ENCODE data around the gene FBXW10B.
"Not testable (repeated sequence)": the region's sequence is repeated elsewhere in the genome, so short reads cannot be mapped to it uniquely, and the experiment has no call there.

The FBXW10B gene

DNA sequence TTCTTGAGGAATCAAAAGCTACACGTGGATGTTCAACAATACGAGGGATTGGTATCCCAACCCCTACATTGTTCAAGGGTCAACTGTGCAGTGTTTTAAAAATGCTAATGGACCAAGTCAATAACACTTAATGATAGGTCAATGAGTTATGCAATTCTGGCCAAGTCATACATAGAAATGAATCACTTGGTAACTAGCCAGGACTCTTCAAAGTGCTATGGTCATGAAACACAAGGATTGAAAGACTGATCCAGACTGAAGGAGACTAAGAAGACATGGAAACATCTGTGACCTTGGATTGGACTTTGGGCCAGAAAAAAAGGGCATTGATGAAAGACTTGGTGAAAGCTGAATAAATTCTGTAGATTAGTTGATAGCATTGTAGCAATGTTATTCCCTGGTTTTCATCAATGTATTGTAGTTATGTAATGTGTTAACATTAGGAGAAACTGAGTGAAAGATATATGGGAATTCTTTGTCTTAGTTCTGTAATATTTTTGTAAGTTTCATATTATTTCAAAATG lies 11.5 kb upstream of the FBXW10B start:
- not testable (repeated sequence) for H3K9me2 ChIP-seq (replicated peaks; ENCODE audit: control insufficient read depth, low read length); H4K20me1 ChIP-seq (ENCODE audit: control insufficient read depth, insufficient read depth, low read depth, low read length); H3F3A ChIP-seq (ENCODE audit: control insufficient read depth, insufficient read depth); H3K4me3 ChIP-seq (ENCODE audit: low read length); H3K27me3 ChIP-seq (ENCODE audit: control insufficient read depth, low read length); H3K36me3 ChIP-seq (ENCODE audit: control insufficient read depth, low read length); H3K79me2 ChIP-seq (ENCODE audit: control insufficient read depth, low read length); H3K4me1 ChIP-seq (ENCODE audit: control insufficient read depth, low read length); H3K4me2 ChIP-seq (ENCODE audit: low read length); H3K27ac ChIP-seq (ENCODE audit: low read depth, low read length); H3K9me3 ChIP-seq (ENCODE audit: control insufficient read depth, insufficient read depth, low read length)

- H3K27ac ChIP-seq (ENCODE audit: low read depth, low read length); H3K79me2 ChIP-seq (ENCODE audit: control insufficient read depth, low read length); H3K4me2 ChIP-seq (ENCODE audit: low read length); H3K27me3 ChIP-seq (ENCODE audit: control insufficient read depth, low read length); H3F3A ChIP-seq (ENCODE audit: control insufficient read depth, insufficient read depth); H3K9me3 ChIP-seq (ENCODE audit: control insufficient read depth, insufficient read depth, low read length); H3K4me3 ChIP-seq (ENCODE audit: low read length); H3K36me3 ChIP-seq (ENCODE audit: control insufficient read depth, low read length); H3K9me2 ChIP-seq (replicated peaks; ENCODE audit: control insufficient read depth, low read length); H3K4me1 ChIP-seq (ENCODE audit: control insufficient read depth, low read length); H4K20me1 ChIP-seq (ENCODE audit: control insufficient read depth, insufficient read depth, low read depth, low read length): not testable (repeated sequence)
Measured at GRCh38 chr17:15629991-15630390, 10.5 kb upstream of the FBXW10B start.

DNA sequence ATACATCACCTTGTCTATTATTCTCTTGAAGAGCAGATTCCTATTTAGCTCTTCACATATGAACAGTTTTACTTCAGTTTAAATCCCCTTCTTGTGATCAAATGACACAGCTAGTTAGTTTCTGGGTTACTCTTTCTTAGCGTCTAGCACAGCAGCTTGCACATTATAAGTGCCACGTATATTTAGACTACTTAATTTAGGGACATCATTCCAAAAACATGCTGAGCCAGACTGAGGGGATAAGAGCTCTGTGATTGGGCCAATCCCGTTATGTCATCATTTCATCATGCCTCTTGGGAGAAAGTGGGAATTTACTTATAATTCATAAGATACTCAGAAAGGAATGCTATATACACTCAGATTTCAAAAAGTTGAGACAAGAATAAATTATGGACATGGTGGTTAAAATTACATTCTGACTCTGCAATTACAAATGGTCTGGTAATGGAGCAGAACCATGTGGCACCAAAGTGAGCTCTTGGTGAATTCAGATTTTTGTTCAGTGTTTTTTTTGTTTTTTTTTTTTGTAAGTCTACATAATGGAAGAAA lies 4.2 kb upstream of the FBXW10B start:
- not testable (repeated sequence) for H3K27ac ChIP-seq (ENCODE audit: low read depth, low read length); H3K4me3 ChIP-seq (ENCODE audit: low read length); H3K9me2 ChIP-seq (replicated peaks; ENCODE audit: control insufficient read depth, low read length); H3F3A ChIP-seq (ENCODE audit: control insufficient read depth, insufficient read depth); H3K9me3 ChIP-seq (ENCODE audit: control insufficient read depth, insufficient read depth, low read length); H3K79me2 ChIP-seq (ENCODE audit: control insufficient read depth, low read length); H3K36me3 ChIP-seq (ENCODE audit: control insufficient read depth, low read length); H4K20me1 ChIP-seq (ENCODE audit: control insufficient read depth, insufficient read depth, low read depth, low read length); H3K27me3 ChIP-seq (ENCODE audit: control insufficient read depth, low read length); H3K4me2 ChIP-seq (ENCODE audit: low read length); H3K4me1 ChIP-seq (ENCODE audit: control insufficient read depth, low read length)

DNA sequence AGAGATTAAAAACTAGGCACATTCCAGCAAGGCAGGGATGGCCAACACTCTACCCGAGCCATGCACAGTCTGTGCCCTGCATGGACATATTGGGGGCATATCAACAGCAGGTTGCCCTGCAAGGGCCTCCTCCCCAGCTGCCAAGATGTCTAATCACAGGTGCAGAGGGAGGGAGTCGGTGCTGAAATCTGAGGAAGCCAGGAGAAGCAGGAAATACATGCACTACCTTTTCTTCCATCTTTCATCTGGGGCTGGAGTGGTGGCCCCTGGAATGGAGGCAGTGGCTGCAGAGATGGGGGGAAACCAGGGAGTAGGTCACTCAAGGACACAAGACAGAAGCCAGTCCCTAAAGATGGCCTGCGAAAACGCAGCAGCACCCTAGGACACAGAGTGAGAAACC lies 3.8 kb upstream of the FBXW10B start:
- not testable (repeated sequence) for H3K4me3 ChIP-seq (ENCODE audit: low read length); H3K27me3 ChIP-seq (ENCODE audit: control insufficient read depth, low read length)

DNA sequence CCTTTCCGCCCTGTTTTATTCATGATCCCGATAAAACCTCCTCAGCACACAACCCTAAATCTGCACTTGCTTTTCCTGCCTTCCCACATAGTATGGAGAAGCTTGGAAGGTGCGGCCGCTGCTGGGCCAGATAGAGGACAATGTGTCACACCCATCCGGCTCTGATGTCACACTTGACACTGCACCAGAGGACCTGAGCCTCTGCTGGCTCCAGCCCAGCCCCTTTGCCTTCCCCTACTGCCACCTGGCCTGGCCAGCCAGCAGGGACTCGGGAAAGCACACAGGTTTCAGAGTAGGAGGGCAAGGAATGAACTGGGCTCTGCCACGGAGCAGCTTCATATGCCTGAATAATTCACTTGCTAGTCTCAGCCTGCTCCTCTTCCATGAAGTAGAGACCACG lies 2.6 kb upstream of the FBXW10B start:
- H3K9me3 ChIP-seq (ENCODE audit: control insufficient read depth, insufficient read depth, low read length); H3K4me2 ChIP-seq (ENCODE audit: low read length); H3K27ac ChIP-seq (ENCODE audit: low read depth, low read length); H3K27me3 ChIP-seq (ENCODE audit: control insufficient read depth, low read length); H3K36me3 ChIP-seq (ENCODE audit: control insufficient read depth, low read length); H3K79me2 ChIP-seq (ENCODE audit: control insufficient read depth, low read length); H3F3A ChIP-seq (ENCODE audit: control insufficient read depth, insufficient read depth); H3K4me3 ChIP-seq (ENCODE audit: low read length); H4K20me1 ChIP-seq (ENCODE audit: control insufficient read depth, insufficient read depth, low read depth, low read length); H3K4me1 ChIP-seq (ENCODE audit: control insufficient read depth, low read length); H3K9me2 ChIP-seq (replicated peaks; ENCODE audit: control insufficient read depth, low read length): not testable (repeated sequence)

More for the DNA sequence above, 3.8 kb upstream of the FBXW10B start:
- H3F3A ChIP-seq (ENCODE audit: control insufficient read depth, insufficient read depth); H3K9me3 ChIP-seq (ENCODE audit: control insufficient read depth, insufficient read depth, low read length); H4K20me1 ChIP-seq (ENCODE audit: control insufficient read depth, insufficient read depth, low read depth, low read length); H3K4me1 ChIP-seq (ENCODE audit: control insufficient read depth, low read length); H3K79me2 ChIP-seq (ENCODE audit: control insufficient read depth, low read length); H3K4me2 ChIP-seq (ENCODE audit: low read length); H3K9me2 ChIP-seq (replicated peaks; ENCODE audit: control insufficient read depth, low read length); H3K27ac ChIP-seq (ENCODE audit: low read depth, low read length); H3K36me3 ChIP-seq (ENCODE audit: control insufficient read depth, low read length): not testable (repeated sequence)

DNA sequence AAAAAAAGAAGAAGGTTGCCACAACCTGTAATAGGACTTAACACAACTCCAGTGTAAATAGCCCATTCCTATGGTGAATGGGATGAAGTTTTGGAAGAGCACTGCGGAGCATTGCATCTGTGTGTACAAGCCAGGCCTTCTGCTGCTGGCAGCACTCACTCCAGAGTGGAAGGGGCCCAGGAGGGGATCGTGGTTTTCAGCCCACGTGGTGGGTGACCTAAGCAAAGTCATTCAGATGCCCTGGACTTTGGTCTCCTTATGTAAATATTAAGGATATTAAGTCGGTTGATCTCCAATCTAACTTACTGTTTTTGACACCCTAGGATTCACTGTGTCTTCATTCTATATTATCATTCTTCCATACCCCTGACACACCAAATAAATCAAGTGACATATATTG lies 2.7 kb downstream of the FBXW10B start:
- H3K4me3 ChIP-seq (ENCODE audit: low read length); H3K4me1 ChIP-seq (ENCODE audit: control insufficient read depth, low read length); H3K79me2 ChIP-seq (ENCODE audit: control insufficient read depth, low read length); H3F3A ChIP-seq (ENCODE audit: control insufficient read depth, insufficient read depth); H3K27ac ChIP-seq (ENCODE audit: low read depth, low read length); H4K20me1 ChIP-seq (ENCODE audit: control insufficient read depth, insufficient read depth, low read depth, low read length); H3K36me3 ChIP-seq (ENCODE audit: control insufficient read depth, low read length); H3K9me2 ChIP-seq (replicated peaks; ENCODE audit: control insufficient read depth, low read length); H3K9me3 ChIP-seq (ENCODE audit: control insufficient read depth, insufficient read depth, low read length); H3K27me3 ChIP-seq (ENCODE audit: control insufficient read depth, low read length); H3K4me2 ChIP-seq (ENCODE audit: low read length): not testable (repeated sequence)

DNA sequence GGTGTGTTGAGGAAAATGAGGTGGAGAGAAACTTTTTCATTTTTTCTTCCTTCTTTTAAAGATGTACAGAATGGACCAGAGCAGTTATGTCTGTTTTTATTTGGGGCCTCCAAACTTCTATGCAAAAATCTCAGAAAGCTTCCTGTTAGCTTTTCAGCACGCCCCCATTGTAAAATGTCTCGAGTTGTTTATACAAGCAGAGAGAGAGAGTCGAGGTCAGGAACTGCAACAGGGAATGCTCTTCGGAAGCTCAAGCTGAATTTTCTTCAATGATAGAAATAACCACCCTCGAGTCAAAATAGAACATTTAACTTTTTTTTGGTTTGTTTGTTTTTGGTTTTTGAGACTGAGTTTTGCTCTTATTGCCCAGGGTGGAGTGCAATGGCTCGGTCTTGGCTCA lies 3.7 kb downstream of the FBXW10B start:
- H3K4me2 ChIP-seq (ENCODE audit: low read length); H3F3A ChIP-seq (ENCODE audit: control insufficient read depth, insufficient read depth); H4K20me1 ChIP-seq (ENCODE audit: control insufficient read depth, insufficient read depth, low read depth, low read length); H3K79me2 ChIP-seq (ENCODE audit: control insufficient read depth, low read length); H3K36me3 ChIP-seq (ENCODE audit: control insufficient read depth, low read length); H3K4me1 ChIP-seq (ENCODE audit: control insufficient read depth, low read length); H3K27ac ChIP-seq (ENCODE audit: low read depth, low read length); H3K4me3 ChIP-seq (ENCODE audit: low read length); H3K9me2 ChIP-seq (replicated peaks; ENCODE audit: control insufficient read depth, low read length); H3K9me3 ChIP-seq (ENCODE audit: control insufficient read depth, insufficient read depth, low read length); H3K27me3 ChIP-seq (ENCODE audit: control insufficient read depth, low read length): not testable (repeated sequence)

GRCh38 chr17:15613111-15613510 lies 6.4 kb downstream of the FBXW10B start:
- H3K27ac ChIP-seq (ENCODE audit: low read depth, low read length); H3K27me3 ChIP-seq (ENCODE audit: control insufficient read depth, low read length); H3K79me2 ChIP-seq (ENCODE audit: control insufficient read depth, low read length); H3F3A ChIP-seq (ENCODE audit: control insufficient read depth, insufficient read depth); H3K4me3 ChIP-seq (ENCODE audit: low read length); H3K9me2 ChIP-seq (replicated peaks; ENCODE audit: control insufficient read depth, low read length); H3K36me3 ChIP-seq (ENCODE audit: control insufficient read depth, low read length); H3K9me3 ChIP-seq (ENCODE audit: control insufficient read depth, insufficient read depth, low read length); H3K4me2 ChIP-seq (ENCODE audit: low read length); H4K20me1 ChIP-seq (ENCODE audit: control insufficient read depth, insufficient read depth, low read depth, low read length); H3K4me1 ChIP-seq (ENCODE audit: control insufficient read depth, low read length): not testable (repeated sequence)

All from DOHH2 (cell line).